HG03045 (cell line): Measurements from ENCODE around the gene TPD52L1.
A peak's percentile ranks its signal among the peaks of the same experiment; 100 is the strongest.

Experiments used
- ATAC-seq: cut with Tn5 transposase; IDR thresholded peaks from one replicate; pipeline ENCODE4 v1.9.1; 2021; ENCODE audit warnings: mild to moderate bottlenecking, moderate library complexity; ENCODE audit not compliant: unreplicated experiment

TPD52L1 gene

DNA sequence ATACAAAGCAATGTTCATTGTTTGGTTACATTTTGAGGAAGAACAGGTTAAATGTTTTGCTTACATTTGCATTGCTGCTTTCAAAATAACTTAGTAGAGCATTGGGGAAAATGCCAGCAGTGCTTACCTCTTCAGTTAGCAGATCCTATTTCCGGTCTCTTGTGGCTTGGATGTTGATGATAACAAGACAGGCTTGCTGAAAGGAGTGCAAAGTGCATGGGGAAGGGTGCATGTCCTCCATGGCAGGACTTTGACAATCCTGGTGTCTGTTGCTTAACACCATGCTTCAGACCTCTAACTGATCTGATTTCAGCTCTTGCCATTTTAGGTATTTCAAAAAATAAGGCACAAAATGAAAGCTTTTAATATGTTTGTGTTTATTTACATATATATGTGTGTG lies 21.1 kb downstream of the TPD52L1 start:
- ATAC-seq: no peak

DNA sequence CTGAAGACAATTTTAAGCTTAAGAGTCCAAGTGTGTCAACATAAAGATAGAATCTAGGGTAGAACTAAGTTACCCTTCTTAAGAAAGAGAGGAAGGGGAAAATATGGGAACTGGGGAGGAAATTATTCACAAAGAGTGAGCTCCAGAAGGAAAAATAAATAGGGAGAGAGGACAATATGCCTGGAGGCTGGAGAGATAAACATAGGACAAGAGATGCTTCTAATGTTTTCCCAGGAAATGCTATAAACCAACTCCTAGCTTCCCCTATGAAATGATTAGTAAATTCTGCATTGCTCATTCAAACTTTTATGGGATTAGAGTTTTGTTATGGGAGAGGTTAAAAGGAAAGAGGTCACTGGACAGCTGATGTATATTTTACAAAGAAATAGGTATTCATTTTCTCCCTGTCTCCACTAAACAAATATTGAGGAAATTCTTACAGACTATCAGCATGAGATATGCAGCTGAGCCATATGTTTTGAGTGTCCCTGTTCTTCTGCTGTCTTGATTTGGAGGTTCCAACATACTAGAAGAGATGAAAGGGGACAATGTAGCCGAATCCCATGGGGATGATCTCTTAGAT lies 22.0 kb downstream of the TPD52L1 start:
- no peak for ATAC-seq

- no peak for ATAC-seq
These were observed 28.9 kb downstream of the TPD52L1 start for GRCh38 chr6:125182237-125183008.

- ATAC-seq: no peak
These were observed 29.8 kb downstream of the TPD52L1 start for GRCh38 chr6:125183391-125183790.

DNA sequence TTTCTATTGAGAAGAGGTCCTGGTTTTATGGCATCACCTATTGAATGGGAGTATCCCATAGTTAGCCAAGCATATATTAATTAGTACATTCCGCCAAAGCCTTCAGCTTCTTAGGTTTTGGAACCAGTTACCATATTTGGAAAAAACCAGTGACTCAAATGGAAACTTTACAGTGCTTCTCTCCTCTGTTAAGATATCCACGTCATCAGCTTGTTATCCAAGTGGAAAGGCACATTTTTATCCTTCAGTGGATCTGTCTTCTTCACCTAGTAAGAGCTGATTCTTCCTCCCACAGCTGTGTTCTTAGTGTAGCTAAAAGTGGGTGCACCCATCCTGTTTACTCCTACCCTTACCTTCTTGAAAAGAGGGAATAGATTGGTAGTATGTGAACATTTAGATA lies 34.5 kb downstream of the TPD52L1 start:
- ATAC-seq: no peak

DNA sequence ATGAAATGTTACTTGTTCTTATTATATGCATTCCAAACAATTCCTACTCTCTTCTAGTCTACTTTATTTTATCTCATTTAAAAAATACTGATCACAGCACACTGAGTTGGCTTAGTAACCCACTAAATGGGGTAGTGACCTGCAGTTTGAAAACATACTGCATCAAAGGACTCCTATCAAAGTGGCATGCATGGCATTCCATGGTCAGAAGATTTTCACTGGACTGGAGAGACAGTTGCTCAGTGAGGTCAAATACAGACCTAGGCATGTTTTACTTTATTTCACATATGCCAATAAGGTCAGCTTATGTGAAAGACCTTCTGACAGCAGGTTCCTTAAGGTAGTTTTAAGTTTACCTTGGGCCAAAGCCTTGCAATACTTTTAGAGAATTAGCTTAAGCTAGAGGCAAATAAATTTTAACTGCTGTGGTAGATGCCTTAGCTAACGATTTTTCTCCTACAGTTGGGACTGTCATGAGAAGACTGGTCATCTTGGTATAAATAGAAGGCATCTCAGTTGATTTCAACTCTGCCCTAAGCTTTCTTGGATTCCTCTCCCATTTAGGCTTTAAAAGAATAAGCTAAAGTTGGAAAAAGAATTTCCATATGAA lies 35.1 kb downstream of the TPD52L1 start:
- no peak for ATAC-seq

- ATAC-seq: no peak
These were observed 35.9 kb downstream of the TPD52L1 start for GRCh38 chr6:125189494-125189893.

DNA sequence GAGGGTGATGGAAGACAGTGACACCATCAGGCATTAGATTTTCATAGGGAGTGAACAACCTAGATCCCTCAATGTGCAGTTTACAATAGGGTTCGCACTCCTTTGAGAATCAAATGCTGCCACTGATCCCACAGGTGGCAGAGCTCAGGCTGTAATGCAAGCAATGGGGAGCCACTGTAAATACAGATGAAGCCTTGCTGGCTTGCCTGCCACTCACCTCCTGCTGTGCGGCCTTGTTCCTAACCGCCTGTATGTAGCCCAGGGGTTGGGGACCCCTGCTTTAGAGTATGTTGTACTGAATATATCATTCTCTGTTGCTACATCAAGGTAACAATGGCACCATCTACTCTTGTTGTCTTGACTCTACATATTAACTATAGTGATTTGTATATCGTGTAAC lies 37.1 kb downstream of the TPD52L1 start:
- ATAC-seq: no peak

- ATAC-seq: peak; percentile 98
These were observed 38.5 kb downstream of the TPD52L1 start for GRCh38 chr6:125191916-125192609.

- no peak for ATAC-seq
These were observed 39.0 kb downstream of the TPD52L1 start for GRCh38 chr6:125192610-125192930.

- ATAC-seq: no peak
These were observed 39.6 kb downstream of the TPD52L1 start for GRCh38 chr6:125193208-125193607.

GRCh38 chr6:125194941-125195340 lies 41.4 kb downstream of the TPD52L1 start:
- ATAC-seq: no peak

- no peak for ATAC-seq
These were observed 42.0 kb downstream of the TPD52L1 start for GRCh38 chr6:125195526-125195925.

DNA sequence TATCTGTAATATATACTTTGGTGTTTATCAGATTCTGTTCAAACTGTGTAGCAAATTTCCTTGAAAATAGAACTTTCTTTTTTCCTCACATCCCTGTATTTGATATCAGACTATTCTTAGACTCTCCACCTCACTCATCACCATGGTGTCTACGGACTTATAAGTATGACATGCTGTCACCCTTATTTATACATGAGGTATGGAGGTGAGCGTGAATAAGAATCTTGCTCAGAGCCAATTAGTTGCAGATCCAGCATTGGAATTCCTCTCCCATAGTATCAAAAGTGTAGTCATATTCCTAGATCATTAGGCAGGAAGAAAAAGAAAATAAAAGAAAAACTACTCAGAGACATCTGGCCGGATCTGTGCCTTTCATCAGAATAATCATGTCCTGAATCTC lies 43.0 kb downstream of the TPD52L1 start:
- ATAC-seq: no peak

DNA sequence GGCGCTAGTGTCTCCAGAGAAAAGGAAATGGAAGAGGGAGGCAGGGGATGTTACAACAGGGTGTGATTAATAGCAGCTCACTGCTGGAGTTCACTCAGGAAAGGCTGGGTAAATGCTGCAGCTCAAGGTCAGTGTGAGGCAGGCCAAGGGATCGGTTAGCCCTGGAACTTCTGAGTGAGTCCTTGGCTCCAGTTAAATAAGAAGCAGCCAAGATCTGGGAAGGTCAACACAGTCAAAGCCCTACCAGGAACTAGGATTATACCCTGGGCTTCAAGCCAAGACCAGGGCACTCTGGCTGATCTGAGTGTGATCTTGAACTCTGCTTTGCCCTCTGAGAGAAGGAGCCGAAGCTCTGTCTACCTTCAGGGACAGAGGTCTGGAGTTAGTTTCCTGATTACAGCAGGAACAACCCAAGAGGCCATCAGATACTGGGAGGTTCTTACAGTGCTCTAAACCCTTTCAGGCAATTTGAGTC lies 44.3 kb downstream of the TPD52L1 start:
- ATAC-seq: no peak

- no peak for ATAC-seq
These were observed 44.9 kb downstream of the TPD52L1 start for GRCh38 chr6:125198398-125198937.

DNA sequence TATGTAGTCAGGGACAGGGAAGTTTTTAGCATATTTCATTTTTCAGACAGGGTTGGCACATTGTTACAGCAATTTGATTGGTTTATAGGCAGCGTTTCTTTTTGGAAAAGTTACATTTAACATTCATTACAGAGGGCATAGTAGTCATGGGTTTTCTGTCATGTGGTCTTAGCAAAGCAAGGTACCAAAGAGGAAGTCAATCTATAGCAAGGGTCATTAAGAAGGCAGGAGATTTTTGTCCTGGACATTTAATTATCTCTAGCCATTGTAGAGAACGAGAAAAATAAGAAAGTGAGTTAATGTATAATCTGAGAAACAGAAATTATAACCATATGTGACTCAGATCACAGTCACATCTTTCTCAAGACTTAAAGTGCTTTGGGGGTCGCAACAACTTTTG lies 47.4 kb downstream of the TPD52L1 start:
- ATAC-seq: no peak

DNA sequence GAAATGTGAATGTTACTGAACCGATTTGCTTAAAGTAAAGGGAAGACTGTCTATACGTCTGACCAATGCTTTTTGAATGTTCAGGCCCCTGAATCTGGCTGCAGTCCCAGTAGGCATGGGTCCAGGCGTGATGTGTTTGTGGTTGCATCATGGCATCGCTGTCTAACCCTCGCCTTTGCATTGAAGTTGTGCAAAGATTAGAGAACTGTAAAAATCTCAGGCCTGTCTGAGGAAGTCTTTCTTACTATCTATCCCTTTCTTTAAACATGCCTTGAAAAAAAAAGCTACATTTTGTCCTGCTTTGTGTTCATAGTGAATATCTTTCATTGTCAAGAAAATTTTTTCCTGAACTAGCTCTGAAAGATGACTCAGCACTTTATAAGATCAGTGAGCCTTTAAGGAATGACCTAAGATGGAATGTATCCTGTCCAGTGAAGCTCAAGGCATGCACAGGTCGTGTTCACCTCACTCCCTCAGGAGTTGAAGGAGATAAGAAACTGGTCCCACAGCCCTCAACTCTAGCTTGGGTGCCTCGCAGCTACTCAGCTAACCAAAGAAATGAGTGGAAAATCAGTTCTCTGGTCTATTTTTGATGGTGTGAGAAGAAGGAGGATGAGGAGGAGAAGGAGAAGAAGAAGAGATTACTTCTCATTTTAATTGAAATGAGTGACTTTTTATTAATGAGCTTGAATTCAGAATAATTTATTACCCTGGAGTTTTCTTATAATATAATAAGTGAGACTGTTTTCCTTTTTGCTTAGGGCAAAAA lies 48.6 kb downstream of the TPD52L1 start:
- ATAC-seq: no peak

DNA sequence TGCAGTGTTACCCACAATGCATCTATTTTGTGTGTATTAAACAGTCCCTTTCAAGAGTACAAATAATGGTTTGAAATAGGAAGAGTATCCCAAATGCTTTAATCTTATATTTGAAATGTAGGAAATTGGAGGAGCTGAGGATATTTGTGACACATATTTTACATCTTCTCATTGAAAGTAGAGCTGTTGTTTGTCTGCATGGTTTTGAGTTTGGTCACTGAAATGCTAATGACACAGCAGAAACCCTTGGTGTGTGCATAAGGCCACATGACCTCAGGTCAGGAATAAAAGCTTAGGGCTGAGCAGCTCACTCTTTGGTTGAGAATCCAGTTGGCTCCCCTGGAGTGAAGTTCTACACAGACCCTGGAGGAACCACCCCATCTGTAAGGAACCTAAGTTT lies 49.8 kb downstream of the TPD52L1 start:
- no peak for ATAC-seq

DNA sequence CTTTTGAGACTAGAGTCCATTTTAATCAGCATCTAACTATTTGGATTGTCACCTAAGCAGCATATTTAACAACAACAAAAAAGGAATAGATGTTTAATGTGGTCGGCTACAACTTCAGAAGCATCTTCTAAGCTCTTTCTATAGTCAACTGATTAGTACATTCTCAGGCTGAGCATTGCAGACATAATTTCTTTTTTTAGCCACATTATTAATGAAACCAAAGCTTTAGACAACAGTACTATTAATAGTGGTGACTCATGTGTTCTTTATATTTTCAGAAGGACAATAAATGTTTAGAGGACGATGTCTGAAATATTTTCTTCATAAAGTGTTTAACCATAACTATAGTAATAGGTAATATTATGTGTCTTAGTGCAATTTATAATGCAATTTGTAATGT lies 52.4 kb downstream of the TPD52L1 start:
- no peak for ATAC-seq

GRCh38 chr6:125206389-125206788 lies 52.8 kb downstream of the TPD52L1 start:
- no peak for ATAC-seq
